HL-60 (cell line): ENCODE results near the gene TNFRSF12A.

Experiments
- POLR2AphosphoS5 ChIP-seq: IDR thresholded peaks from 2 replicates; pipeline ENCODE4 v1.6.1; 2012; ENCODE audit warnings: low read depth
- TF ChIP-seq, protein P1 (sequence below): IDR thresholded peaks from one replicate; pipeline ENCODE4 v1.5.1; 2011; ENCODE audit warnings: low read length, control low read depth, inconsistent platforms; ENCODE audit not compliant: insufficient read depth
- TF ChIP-seq, protein P2 (sequence below): IDR thresholded peaks from 2 replicates; pipeline ENCODE4 v1.6.1; 2012; ENCODE audit warnings: low read depth; ENCODE audit not compliant: insufficient replicate concordance

DNA sequence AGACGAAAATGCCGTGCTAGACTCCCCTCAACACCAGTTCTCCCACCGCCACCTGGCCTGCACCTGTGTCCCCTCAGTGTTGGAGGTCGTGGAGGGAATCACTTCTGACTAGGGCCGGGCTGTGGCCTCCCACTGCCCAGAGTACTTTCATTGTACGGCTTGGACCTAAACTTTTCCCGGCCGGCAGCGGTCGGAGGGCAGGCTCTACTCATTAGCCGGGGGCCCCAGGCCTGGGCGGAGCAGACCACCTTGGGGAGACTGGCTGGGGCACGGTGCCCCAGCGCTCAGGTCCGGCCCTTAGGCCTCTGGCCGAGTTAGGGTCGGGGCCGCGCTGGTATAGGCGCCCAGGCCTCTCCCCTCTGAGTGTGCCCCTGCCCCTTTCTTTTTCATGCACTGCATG is 2.8 kb upstream of the TNFRSF12A start:
- TF ChIP-seq, protein P1, sequence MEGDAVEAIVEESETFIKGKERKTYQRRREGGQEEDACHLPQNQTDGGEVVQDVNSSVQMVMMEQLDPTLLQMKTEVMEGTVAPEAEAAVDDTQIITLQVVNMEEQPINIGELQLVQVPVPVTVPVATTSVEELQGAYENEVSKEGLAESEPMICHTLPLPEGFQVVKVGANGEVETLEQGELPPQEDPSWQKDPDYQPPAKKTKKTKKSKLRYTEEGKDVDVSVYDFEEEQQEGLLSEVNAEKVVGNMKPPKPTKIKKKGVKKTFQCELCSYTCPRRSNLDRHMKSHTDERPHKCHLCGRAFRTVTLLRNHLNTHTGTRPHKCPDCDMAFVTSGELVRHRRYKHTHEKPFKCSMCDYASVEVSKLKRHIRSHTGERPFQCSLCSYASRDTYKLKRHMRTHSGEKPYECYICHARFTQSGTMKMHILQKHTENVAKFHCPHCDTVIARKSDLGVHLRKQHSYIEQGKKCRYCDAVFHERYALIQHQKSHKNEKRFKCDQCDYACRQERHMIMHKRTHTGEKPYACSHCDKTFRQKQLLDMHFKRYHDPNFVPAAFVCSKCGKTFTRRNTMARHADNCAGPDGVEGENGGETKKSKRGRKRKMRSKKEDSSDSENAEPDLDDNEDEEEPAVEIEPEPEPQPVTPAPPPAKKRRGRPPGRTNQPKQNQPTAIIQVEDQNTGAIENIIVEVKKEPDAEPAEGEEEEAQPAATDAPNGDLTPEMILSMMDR: no peak
- TF ChIP-seq, protein P2, sequence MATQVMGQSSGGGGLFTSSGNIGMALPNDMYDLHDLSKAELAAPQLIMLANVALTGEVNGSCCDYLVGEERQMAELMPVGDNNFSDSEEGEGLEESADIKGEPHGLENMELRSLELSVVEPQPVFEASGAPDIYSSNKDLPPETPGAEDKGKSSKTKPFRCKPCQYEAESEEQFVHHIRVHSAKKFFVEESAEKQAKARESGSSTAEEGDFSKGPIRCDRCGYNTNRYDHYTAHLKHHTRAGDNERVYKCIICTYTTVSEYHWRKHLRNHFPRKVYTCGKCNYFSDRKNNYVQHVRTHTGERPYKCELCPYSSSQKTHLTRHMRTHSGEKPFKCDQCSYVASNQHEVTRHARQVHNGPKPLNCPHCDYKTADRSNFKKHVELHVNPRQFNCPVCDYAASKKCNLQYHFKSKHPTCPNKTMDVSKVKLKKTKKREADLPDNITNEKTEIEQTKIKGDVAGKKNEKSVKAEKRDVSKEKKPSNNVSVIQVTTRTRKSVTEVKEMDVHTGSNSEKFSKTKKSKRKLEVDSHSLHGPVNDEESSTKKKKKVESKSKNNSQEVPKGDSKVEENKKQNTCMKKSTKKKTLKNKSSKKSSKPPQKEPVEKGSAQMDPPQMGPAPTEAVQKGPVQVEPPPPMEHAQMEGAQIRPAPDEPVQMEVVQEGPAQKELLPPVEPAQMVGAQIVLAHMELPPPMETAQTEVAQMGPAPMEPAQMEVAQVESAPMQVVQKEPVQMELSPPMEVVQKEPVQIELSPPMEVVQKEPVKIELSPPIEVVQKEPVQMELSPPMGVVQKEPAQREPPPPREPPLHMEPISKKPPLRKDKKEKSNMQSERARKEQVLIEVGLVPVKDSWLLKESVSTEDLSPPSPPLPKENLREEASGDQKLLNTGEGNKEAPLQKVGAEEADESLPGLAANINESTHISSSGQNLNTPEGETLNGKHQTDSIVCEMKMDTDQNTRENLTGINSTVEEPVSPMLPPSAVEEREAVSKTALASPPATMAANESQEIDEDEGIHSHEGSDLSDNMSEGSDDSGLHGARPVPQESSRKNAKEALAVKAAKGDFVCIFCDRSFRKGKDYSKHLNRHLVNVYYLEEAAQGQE: no peak
- no peak for TF ChIP-seq POLR2AphosphoS5
